Activated gamma-delta T cell (primary cell): ENCODE data around the gene ACP3.
"Not testable (repeated sequence)": the region's sequence is repeated elsewhere in the genome, so short reads cannot be mapped to it uniquely, and the experiment has no call there.

Source experiments
- DNase-seq: peaks from one replicate; lab custom pipeline; 2025; lab: John Stamatoyannopoulos, UW

ACP3 gene

DNA sequence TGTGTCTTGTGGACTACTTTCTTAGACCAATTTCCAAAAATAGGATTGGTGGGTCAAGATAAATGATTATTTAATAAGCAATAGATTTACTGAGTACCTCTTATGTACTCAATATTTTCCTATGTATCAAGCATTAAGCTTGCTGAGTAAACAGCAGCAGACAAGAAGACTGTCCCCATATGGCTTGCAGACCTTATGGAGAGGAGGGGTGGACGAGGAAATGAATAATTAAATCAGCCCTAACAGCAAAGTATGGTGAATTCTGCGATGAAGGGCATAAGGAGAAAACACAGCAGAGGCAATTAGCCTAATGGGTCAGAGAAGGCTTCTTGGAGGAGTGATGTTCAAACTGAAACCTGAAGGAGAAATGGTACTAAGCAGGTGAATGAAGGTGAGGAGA lies 45.1 kb downstream of the ACP3 start:
- no peak for DNase-seq

DNA sequence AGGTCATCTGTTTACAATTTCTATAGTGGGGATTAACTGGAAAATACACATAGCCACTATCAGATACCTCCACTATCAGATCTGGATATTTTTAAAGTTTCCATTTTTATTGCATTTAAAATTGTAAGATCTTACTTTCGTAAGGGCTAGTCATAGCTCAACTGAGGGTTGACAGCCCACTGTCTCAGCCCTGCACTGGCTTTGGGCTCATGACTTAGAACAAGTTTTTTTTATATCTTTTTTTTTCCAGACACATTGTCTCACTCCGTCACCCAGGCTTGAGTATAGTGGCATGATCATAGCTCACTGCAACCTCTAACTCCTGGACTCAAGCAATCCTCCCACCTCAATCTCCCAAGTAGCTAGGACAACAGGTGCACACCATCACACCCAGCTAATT lies 51.3 kb downstream of the ACP3 start:
- no peak for DNase-seq

DNA sequence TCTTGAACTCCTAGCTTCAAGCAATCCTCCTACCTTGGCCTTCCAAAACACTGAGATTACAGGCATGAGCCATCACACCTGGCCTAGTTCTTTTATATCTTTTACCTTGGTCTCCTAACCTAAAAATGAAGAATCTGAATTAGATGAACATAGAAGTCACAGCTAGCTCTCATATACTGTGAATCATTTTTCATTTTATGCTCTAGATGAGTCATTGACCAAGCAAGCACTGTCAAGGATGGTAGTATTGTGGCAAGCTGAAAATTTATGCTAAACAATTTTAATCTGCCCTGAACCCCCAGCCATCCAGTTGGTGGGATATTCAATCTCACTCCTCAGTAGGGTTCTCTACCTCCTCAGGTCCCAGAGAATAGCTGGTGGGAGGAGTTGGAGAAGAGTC lies 51.8 kb downstream of the ACP3 start:
- DNase-seq = no peak

DNA sequence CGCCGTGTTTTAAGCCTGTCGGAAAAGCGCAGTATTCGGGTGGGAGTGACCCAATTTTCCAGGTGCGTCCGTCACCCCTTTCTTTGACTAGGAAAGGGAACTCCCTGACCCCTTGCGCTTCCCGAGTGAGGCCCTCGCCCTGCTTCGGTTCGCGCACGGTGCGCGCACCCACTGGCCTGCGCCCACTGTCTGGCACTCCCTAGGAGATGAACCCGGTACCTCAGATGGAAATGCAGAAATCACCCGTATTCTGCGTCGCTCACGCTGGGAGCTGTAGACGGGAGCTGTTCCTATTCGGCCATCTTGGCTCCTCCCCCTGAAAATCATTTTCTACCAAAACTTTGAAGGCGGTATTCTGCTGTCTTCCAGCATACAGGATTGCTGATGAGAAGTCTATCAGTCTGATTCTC lies 59.7 kb downstream of the ACP3 start:
- DNase-seq = not testable (repeated sequence)

DNA sequence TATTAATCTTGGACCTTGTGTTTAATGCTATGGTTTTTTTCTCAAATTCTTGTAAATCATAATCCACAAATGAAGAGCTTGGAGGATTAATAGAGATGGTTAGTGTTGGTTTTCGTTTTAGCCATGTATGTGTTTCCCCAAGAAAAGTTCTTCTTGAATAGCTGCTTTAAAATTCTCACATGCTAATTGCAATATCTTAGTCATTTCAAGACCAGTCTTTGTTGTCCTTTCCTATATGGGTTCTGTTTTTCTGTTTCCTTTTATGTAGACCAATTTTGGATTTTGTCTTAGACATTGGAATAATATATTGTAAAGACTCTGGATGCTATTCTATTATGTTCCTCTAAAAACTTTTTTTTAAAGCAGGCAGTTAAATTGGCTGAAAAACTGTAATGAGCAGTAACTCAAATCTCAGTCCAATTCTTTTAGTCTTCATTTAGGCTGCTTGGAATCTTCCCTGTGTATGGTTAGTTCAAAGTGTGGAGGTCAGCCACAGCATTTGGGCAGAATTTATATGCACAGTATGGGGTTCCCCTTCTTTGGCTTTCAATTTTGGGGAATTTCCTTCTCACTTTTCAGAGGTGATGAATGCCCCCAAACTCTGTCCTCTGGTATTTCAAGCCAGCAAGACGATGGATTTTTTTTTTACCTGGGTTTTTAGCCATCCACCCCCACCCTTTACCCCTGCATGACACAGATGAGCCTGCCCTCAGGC lies 61.0 kb downstream of the ACP3 start:
- no peak for DNase-seq

DNA sequence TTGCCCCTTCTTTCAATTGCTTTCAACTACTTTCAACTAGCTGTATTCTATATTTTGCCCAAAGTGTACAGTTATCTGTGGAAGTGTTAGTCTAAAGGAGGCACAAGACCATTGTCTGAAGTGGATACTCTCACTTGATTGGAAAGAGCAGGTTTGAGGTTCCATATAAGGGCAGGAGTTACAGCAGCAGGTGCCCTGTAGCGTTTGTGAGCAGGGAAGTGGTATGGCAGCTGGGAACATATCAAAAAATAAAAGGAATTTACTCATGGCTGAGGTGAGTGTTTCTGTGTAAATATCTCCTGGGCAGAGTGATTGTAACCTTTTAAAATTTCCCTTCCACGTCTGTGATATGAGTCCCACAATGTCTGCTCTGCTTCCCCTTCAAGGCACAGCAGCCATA lies 61.6 kb downstream of the ACP3 start:
- DNase-seq = no peak

DNA sequence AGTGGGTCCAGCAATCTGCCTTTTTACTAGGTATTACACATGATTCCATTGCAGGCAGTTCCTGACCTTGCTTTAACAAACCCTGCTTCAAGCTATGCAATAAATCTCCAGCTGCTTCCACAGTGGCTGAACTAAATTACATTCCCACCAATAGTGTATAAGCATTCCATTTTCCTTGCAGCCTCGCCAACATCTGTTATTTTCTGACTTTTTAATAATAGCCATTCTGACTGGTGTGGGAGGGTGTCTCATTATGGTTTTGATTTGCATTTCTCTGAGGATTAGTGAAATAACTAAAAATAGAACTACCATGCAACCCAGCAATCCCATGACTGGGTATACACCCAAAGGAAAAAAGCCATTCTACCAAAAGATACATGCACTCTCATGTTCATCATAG lies 63.7 kb downstream of the ACP3 start:
- no peak for DNase-seq

DNA sequence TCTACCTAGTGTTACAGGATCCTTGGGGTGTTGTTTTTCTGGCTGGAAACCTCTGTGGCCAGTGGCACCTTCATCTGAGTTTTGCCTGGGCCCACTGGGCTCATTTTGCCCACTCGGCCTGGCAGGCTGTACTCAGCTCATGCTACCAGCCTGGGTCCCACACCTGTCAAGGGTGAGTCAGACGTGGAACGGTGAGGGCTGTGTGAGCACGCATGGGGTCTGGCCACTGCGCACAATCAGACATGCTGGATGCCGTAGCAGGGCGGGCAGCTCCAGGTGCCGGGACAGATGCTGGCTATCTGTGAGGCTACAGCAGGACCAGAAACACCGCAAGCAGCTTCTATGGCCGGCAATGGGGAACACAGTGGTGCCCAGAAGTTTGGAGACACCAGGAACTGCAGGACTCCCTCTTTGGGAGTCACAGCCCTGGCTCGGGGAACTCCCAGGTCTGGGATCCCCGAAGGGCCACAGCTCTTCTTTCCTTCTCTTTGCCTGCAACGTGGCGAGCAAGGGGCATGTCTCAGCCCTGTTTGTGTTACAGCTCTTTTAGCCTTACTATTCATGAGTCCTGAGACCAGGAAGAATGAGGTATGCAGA lies 64.2 kb downstream of the ACP3 start:
- DNase-seq = no peak

DNA sequence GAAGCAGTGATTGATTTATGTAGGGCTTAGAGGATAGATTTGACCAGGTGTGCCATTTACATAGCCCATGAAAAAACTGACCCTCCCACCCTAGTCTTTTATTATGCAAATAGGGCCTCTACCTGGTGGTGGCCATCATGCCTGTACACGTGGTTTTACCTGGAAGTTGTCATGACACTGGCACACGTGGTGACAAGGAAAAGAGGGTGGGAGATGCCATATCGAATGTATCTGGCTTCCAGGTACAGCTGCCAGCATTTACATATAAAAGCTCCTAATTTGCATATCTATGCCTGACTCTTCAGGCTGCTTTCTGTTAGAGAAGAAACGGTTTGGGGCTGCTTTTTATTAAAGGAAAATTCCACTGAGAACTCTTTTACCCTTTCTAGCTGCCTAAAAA lies 65.1 kb downstream of the ACP3 start:
- DNase-seq = no peak

DNA sequence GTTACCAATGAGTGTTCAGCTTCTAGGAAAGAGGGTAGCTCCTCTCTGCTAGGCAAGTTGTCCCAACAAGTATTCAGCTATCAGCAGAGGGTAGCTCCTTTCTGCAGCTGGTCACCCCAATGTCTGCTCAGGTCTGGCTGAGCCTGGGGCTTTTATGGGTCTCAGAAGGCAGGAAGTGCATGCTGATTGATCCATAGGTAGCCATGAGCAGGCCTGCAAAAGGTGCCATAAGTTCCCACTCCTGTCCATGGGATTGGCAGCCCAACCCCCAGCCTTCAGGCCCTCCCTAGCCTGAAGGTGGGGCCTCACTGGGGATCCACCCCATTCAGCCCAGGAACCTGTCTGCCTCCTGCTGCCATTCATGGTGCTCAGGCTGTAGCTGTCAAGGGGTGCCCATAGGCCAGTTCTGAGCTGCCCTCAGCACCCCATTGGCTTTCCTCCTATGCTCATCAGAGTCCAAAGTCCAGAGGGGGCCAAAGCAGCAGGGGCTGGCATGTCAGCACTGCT lies 65.5 kb downstream of the ACP3 start:
- DNase-seq = no peak

DNA sequence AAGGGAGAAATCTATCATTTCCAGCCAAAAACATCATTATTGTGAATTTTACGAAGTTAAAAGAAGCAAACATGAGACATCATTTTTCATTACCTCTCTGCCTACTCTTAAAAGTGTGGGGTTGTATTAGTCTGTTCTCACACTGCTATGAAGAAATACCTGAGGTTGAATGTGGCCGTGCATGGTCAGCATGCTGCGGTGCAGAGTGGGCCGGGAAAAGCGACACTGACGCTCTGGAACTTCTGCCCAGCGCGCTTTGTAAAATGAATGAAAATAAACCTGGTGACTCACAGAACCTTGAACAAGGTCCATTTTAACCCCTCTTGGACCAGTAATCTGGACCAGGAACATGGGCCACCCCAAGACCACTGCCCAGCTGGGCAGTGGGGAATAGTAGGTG lies 69.1 kb downstream of the ACP3 start:
- DNase-seq = no peak

DNA sequence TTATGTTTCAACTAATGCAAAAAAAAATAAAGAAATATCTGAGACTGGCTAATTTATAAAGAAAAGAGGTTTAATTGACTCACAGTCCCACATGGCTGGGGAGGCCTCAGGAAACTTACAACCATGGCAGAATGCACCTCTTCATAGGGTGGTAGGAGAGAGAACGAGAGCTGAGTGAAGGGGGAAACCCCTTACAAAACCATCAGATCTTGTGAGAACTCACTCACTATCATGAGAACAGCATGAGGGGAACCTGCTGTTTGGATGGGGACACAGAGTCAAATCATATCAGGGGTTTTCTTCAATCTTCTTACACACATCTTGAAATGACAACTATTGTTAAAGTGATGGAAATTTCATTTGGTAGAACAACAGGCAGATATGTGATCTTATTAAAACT lies 75.5 kb downstream of the ACP3 start:
- DNase-seq = not testable (repeated sequence)

DNA sequence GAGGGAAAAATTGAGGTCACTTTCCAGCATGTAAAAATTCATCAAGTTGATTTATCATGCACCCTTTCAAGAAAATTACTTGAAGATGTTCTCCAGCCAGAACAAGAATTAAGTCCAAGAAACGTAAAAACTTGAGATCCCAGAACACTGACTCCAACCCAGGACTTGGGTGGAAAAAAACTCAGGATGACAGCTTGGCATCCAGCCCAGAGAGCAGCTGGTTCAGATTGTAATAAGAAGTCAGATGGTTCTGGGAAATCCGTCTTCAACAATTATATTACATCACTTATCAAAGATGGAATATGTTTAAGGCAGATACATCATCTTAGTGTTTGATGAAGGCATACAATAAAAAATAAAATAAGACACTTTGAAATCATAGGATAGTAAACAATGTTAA lies 77.1 kb downstream of the ACP3 start:
- no peak for DNase-seq

DNA sequence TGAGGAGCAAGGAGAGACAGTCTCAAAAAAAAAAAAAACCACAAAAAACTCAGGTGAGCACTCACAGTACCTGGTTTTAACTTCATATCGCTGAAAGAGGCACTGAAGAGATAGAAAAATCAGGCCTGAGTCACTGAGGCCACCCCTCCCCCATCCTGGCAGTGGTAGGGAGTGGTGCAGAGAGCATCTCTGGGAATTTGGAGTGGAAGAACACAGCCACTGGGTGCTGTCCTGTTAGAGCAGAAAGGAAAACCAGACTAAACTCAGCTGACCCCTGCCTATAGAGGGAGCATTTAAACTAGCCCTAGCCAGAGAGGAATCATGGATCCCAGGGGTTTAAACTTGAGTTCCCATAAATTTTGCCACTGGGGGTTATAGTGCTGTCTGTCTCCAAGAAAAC lies 77.9 kb downstream of the ACP3 start:
- no peak for DNase-seq

DNA sequence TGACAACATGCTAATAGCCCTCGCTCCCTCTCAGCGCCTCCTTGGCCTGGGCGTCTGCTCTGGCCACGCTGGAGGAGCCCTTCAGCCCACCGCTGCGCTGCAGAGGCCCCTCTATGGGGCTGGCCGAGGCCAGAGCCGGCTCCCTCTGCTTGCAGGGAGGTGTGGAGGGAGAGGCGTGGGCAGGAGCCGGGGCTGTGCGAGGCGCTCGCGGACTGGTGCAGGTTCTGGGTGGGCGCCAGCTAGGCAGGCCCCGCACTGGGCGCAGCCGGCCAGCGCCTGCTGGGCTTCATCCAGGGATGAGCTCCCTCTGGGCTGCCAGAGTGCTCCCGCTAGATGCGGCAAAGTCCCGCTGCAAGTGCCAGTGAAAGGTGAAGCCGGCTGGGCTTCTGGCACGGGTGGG lies 79.0 kb downstream of the ACP3 start:
- DNase-seq = no peak

DNA sequence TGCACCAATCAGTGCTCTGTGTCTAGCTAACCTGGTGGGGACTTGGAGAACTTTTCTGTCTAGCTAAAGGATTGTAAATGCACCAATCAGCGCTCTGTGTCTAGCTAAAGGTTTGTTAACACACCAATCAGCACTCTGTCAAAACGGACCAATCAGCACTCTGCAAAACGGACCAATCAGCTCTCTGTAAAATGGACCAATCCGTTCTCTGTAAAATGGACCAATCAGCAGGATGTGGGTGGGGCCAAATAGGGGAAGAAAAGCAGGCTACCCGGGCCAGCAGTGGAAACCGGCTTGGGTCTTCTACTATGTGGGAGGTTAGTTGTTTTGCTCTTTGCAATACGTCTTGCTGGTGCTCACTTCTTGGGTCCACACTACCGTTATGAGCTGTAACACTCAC lies 79.6 kb downstream of the ACP3 start:
- DNase-seq = not testable (repeated sequence)

DNA sequence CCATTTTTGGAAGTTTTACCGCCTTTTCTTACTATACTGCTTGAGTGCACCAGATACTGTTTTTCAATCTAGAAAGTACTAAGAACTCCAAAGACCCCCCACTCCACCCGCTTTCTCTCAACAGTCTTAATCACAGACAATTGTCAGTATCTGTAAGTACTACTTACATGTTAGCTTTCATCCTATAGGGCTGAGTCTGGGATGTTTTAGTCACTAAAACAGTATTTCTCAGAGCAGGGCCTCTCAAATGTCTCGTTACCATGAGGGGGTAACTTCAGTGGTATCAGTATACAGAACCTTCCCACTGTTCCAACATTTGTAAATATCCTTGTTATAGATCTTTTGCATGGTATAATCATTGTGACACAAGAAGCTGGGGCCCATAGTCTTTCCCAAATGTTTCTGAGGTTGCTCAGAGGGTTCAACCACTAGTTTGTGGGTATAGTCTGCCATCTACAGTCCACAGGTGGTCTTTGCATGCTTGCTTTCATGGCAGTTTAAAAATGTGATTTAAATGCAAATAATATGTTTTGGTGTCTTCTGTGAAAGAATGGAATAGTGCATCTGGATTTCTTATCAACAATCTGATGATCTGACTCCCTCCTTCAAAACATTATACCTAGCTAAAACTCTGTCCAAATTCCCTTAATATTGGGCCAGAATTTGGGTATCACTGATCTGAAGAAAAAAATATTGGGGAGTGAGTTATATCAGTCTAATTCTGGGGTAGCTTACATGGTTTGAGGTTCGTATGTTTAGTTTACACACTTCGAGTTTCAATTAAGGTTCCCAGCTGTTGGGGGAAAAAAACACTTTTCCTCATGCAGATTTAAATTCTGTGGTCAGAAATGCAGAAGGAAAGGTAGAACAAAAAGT lies 82.1 kb downstream of the ACP3 start:
- no peak for DNase-seq

DNA sequence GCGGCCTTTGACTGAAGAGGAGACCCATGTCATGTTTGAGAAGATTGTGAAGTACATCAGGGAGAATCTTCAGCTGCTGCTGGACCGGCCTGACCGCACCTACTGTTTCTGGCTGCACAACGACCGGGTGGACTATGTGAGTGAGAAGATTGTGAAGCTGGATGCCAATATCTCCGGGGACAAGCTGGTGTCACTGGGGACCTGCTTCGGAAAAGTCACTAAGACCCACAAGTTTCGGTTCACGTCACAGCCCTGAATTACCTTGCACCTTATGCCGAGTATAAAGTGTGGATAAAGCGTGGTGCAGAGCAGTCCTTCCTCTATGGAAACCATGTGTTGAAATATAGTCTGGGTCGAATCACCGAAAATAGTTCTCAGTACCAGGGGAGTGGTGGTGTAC lies 84.0 kb downstream of the ACP3 start:
- no peak for DNase-seq

DNA sequence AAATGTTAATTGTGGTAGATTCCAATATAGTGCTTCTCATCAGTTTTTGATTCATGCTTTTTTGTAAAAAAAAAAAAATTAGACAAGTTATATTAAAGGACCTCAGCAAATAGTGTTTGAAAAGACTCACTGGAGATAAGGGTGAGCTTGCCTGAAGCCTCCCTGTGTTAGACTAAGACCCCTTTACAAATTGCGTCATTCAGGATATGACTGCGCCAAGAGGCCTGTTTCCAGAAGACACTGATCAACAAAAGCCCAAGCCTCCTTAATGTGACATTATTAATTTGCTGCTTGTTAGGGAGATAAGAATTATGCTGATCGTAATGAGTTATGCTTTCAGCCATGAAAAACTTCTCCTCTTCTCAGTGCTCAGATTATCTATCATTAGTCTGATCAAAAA lies 87.1 kb downstream of the ACP3 start:
- DNase-seq = no peak

DNA sequence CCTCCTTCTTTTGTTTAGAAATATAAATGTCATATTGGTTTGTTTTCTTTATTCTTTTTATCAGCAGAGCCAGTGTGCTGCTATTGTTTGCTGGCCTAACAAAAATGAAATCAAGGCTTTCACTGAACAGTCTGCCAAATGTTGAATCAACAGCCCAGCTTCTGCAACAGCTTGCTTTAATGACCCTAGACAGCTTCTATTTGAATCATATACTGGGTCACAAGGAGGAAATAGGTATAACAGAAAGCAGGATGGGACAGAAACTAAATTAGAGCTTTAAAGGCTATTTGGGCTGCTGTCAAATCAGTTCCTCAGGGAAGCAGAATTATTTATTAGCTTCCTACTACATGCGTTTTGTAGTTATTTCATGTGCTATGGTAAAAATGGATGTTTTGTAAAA lies 88.0 kb downstream of the ACP3 start:
- DNase-seq = no peak

DNA sequence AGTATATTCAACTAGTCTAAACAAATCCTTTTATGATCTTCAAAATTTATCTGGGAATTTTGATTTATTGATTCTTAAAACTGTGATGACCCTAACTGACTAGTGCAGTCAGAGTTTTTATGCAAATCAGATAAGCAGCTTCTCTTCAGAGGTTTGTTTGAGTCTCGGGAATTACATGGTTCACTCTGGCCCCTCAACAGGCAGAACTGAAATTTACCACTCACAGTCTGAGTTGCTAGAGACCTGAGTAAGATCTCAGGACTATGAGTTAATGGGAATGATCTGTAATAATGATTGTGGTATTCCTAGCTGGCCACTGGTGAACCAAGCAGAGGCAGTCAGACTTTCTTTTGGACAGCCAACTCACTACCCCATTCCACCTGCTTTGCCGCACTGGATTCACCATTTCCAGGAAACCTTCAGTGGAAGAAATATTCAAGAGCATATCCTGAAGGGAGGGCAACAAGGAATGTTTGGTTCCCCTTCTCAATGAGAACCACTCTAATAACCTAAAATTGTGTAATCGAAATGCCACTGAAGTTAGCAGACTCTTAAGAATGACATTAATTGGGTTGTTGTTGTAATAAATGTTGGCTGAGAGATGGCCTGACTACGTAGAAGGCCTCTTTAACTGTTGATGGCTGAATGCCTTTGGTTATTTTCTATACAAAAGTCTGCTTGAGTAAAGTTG lies 88.5 kb downstream of the ACP3 start:
- no peak for DNase-seq

DNA sequence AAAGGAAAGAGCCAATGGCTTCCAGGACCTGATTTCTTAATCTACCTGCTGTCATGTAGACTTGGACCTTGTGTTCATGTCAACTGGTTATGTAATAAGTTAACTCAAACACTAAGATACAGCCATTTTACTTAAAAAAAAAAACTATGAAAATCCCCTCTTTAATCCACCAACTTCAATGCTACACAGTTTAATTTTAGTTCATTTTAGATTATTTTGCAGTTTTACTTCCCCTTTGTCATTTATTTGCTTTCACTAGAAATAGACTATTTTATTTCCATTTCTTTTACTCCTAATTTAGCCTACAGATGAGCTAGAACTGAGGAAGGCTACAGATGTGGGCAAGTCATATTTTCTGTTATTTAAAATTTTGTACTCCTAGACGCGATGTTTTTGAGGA lies 89.4 kb downstream of the ACP3 start:
- no peak for DNase-seq
